ENCODE data around the gene CTNNBIP1. TPM values are rescaled to one million over a fixed set of nuclear protein-coding genes. Genes with fewer than 3 reads are reported as not detected.

CTNNBIP1 gene
- total and polyA plus RNA-seq, 4 donors = 6.7 to 10.6 (median 9.6) TPM

GRCh38 chr1:9887070-9887469 lies 23.0 kb downstream of the CTNNBIP1 start:
- Histone ChIP-seq H3K4me3 (ENCODE audit: low read depth in 1 of 3, low read length in 3 of 3) (no peak overlapping the region), H3K9me3 (ENCODE audit: control insufficient read depth in 4 of 4, low read length in 3 of 4) (no peaks in the 10 kb centered on the region), H3K9ac (ENCODE audit: low read depth in 1 of 2, low read length in 2 of 2) (no peak overlapping the region), H3K27me3 (ENCODE audit: control insufficient read depth in 4 of 4, insufficient read depth in 4 of 4, low read length in 3 of 4) (no peaks in the 10 kb centered on the region), H3K4me1 (ENCODE audit: control insufficient read depth in 4 of 4, insufficient read depth in 4 of 4, low read length in 3 of 4) (peaks cover 0 to 3% (median 0%) of the 10 kb centered on the region in 4 donors), H3K36me3 (ENCODE audit: control insufficient read depth in 4 of 4, insufficient read depth in 3 of 4, low read depth in 1 of 4, low read length in 3 of 4) (peaks cover 0 to 3% (median under 1%) of the 10 kb centered on the region in 4 donors), H3K27ac (ENCODE audit: low read depth in 1 of 2, low read length in 2 of 2) (no peak overlapping the region)
- TF ChIP-seq RXRA (IDR thresholded peaks at IDR 0.05) (no peak), SP1 (IDR thresholded peaks at IDR 0.05) (no peak), NR2F2 (IDR thresholded peaks at IDR 0.05) (no peak), ATF3 (IDR thresholded peaks at IDR 0.05) (no peak), EGR1 (IDR thresholded peaks at IDR 0.05; ENCODE audit: low read depth in 2 of 2) (no peak), YY1 (IDR thresholded peaks at IDR 0.05) (no peak), JUND (IDR thresholded peaks at IDR 0.05) (no peak), FOXA2 (IDR thresholded peaks at IDR 0.05) (no peak), RAD21 (IDR thresholded peaks at IDR 0.05) (no peak), TAF1 (conservative IDR thresholded peaks at IDR 0.05) (no peak), GABPA (IDR thresholded peaks at IDR 0.05 in 1 of 2, conservative IDR thresholded peaks at IDR 0.05 in 1 of 2) (no peak), HNF4G (IDR thresholded peaks at IDR 0.05) (no peak)
- TF ChIP-seq, protein P1, sequence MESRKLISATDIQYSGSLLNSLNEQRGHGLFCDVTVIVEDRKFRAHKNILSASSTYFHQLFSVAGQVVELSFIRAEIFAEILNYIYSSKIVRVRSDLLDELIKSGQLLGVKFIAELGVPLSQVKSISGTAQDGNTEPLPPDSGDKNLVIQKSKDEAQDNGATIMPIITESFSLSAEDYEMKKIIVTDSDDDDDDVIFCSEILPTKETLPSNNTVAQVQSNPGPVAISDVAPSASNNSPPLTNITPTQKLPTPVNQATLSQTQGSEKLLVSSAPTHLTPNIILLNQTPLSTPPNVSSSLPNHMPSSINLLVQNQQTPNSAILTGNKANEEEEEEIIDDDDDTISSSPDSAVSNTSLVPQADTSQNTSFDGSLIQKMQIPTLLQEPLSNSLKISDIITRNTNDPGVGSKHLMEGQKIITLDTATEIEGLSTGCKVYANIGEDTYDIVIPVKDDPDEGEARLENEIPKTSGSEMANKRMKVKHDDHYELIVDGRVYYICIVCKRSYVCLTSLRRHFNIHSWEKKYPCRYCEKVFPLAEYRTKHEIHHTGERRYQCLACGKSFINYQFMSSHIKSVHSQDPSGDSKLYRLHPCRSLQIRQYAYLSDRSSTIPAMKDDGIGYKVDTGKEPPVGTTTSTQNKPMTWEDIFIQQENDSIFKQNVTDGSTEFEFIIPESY (IDR thresholded peaks at IDR 0.05) = no peak
- 96% methylated on average over 4 of the region's 4 CpGs for WGBS
- DNase-seq (ENCODE audit: low spot score) = no peak

- WGBS = 94% methylated on average over 17 of the region's 17 CpGs
- TF ChIP-seq TAF1 (conservative IDR thresholded peaks at IDR 0.05) = no peak
- H3K9me3 ChIP-seq (ENCODE audit: control insufficient read depth in 4 of 4, low read length in 3 of 4) = no peaks in the 10 kb centered on the region
- peaks cover 0 to 3% (median under 1%) of the 10 kb centered on the region in 4 donors for H3K36me3 ChIP-seq (ENCODE audit: control insufficient read depth in 4 of 4, insufficient read depth in 3 of 4, low read depth in 1 of 4, low read length in 3 of 4)
- H3K27me3 ChIP-seq (ENCODE audit: control insufficient read depth in 4 of 4, insufficient read depth in 4 of 4, low read length in 3 of 4) = no peaks in the 10 kb centered on the region
- H3K4me1 ChIP-seq (ENCODE audit: control insufficient read depth in 4 of 4, insufficient read depth in 4 of 4, low read length in 3 of 4) = peaks cover 0 to 3% (median 0%) of the 10 kb centered on the region in 4 donors
- no peak for DNase-seq (ENCODE audit: low spot score)
- H3K9ac ChIP-seq (ENCODE audit: low read depth in 1 of 2, low read length in 2 of 2) = no peak overlapping the region
- no peak overlapping the region for H3K4me3 ChIP-seq (ENCODE audit: low read depth in 1 of 3, low read length in 3 of 3)
- H3K27ac ChIP-seq (ENCODE audit: low read depth in 1 of 2, low read length in 2 of 2) = no peak overlapping the region
These were observed 23.9 kb downstream of the CTNNBIP1 start for GRCh38 chr1:9886092-9886742.

GRCh38 chr1:9884805-9885204 lies 25.3 kb downstream of the CTNNBIP1 start:
- H3K9me3 ChIP-seq (ENCODE audit: control insufficient read depth in 4 of 4, low read length in 3 of 4) = no peaks in the 10 kb centered on the region
- H3K27me3 ChIP-seq (ENCODE audit: control insufficient read depth in 4 of 4, insufficient read depth in 4 of 4, low read length in 3 of 4) = no peaks in the 10 kb centered on the region
- peaks cover 0 to 3% (median under 1%) of the 10 kb centered on the region in 4 donors for H3K36me3 ChIP-seq (ENCODE audit: control insufficient read depth in 4 of 4, insufficient read depth in 3 of 4, low read depth in 1 of 4, low read length in 3 of 4)
- whole genome bisulfite sequencing = 94% methylated on average over 8 of the region's 8 CpGs
- no peak overlapping the region for H3K27ac ChIP-seq (ENCODE audit: low read depth in 1 of 2, low read length in 2 of 2)
- no peak for DNase-seq (ENCODE audit: low spot score)
- no peak overlapping the region for H3K9ac ChIP-seq (ENCODE audit: low read depth in 1 of 2, low read length in 2 of 2)
- no peak overlapping the region for H3K4me3 ChIP-seq (ENCODE audit: low read depth in 1 of 3, low read length in 3 of 3)
- no peaks in the 10 kb centered on the region for H3K4me1 ChIP-seq (ENCODE audit: control insufficient read depth in 4 of 4, insufficient read depth in 4 of 4, low read length in 3 of 4)
- TF ChIP-seq, protein P2, sequence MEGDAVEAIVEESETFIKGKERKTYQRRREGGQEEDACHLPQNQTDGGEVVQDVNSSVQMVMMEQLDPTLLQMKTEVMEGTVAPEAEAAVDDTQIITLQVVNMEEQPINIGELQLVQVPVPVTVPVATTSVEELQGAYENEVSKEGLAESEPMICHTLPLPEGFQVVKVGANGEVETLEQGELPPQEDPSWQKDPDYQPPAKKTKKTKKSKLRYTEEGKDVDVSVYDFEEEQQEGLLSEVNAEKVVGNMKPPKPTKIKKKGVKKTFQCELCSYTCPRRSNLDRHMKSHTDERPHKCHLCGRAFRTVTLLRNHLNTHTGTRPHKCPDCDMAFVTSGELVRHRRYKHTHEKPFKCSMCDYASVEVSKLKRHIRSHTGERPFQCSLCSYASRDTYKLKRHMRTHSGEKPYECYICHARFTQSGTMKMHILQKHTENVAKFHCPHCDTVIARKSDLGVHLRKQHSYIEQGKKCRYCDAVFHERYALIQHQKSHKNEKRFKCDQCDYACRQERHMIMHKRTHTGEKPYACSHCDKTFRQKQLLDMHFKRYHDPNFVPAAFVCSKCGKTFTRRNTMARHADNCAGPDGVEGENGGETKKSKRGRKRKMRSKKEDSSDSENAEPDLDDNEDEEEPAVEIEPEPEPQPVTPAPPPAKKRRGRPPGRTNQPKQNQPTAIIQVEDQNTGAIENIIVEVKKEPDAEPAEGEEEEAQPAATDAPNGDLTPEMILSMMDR (IDR thresholded peaks at IDR 0.05; ENCODE audit: low read depth, low read length, missing input control) = no peak
- TF ChIP-seq HNF4G (IDR thresholded peaks at IDR 0.05) = no peak
- TF ChIP-seq, protein P3, sequence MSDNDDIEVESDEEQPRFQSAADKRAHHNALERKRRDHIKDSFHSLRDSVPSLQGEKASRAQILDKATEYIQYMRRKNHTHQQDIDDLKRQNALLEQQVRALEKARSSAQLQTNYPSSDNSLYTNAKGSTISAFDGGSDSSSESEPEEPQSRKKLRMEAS (IDR thresholded peaks at IDR 0.05) = no peak
- no peak for TF ChIP-seq FOXA1 (IDR thresholded peaks at IDR 0.05)
- TF ChIP-seq NR2F2 (IDR thresholded peaks at IDR 0.05) = no peak
- no peak for TF ChIP-seq TAF1 (conservative IDR thresholded peaks at IDR 0.05)
- TF ChIP-seq RXRA (IDR thresholded peaks at IDR 0.05) = no peak
- no peak for TF ChIP-seq GABPA (IDR thresholded peaks at IDR 0.05 in 1 of 2, conservative IDR thresholded peaks at IDR 0.05 in 1 of 2)
- no peak for TF ChIP-seq FOXA2 (IDR thresholded peaks at IDR 0.05)
- TF ChIP-seq YY1 (IDR thresholded peaks at IDR 0.05) = no peak
- TF ChIP-seq JUND (IDR thresholded peaks at IDR 0.05) = no peak
- TF ChIP-seq ATF3 (IDR thresholded peaks at IDR 0.05) = no peak
- TF ChIP-seq EGR1 (IDR thresholded peaks at IDR 0.05; ENCODE audit: low read depth in 2 of 2) = no peak
- TF ChIP-seq, protein P1 (IDR thresholded peaks at IDR 0.05) = no peak

All from liver (tissue), 9 donors.